DMS 273 treated with DMSO at 0.1 percent for 48 hours (cell line): Measurements from ENCODE around the gene CSPG4.
"Not testable (repeated sequence)": the region's sequence is repeated elsewhere in the genome, so short reads cannot be mapped to it uniquely, and the experiment has no call there.

Experiments
- DNase-seq: peaks from one replicate; lab custom pipeline; 2025; lab: John Stamatoyannopoulos, UW

The CSPG4 gene, protein sequence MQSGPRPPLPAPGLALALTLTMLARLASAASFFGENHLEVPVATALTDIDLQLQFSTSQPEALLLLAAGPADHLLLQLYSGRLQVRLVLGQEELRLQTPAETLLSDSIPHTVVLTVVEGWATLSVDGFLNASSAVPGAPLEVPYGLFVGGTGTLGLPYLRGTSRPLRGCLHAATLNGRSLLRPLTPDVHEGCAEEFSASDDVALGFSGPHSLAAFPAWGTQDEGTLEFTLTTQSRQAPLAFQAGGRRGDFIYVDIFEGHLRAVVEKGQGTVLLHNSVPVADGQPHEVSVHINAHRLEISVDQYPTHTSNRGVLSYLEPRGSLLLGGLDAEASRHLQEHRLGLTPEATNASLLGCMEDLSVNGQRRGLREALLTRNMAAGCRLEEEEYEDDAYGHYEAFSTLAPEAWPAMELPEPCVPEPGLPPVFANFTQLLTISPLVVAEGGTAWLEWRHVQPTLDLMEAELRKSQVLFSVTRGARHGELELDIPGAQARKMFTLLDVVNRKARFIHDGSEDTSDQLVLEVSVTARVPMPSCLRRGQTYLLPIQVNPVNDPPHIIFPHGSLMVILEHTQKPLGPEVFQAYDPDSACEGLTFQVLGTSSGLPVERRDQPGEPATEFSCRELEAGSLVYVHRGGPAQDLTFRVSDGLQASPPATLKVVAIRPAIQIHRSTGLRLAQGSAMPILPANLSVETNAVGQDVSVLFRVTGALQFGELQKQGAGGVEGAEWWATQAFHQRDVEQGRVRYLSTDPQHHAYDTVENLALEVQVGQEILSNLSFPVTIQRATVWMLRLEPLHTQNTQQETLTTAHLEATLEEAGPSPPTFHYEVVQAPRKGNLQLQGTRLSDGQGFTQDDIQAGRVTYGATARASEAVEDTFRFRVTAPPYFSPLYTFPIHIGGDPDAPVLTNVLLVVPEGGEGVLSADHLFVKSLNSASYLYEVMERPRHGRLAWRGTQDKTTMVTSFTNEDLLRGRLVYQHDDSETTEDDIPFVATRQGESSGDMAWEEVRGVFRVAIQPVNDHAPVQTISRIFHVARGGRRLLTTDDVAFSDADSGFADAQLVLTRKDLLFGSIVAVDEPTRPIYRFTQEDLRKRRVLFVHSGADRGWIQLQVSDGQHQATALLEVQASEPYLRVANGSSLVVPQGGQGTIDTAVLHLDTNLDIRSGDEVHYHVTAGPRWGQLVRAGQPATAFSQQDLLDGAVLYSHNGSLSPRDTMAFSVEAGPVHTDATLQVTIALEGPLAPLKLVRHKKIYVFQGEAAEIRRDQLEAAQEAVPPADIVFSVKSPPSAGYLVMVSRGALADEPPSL (N-terminal part only)

GRCh38 chr15:75712668-75713337, at the start of gene CSPG4:
Gene CSPG4, minus strand, starts transcription at chr15:75712848. Its CDS starts 93 bp downstream, at chr15:75712755.
- DNase-seq: no peak

- DNase-seq: not testable (repeated sequence)
These were observed 49.7 kb upstream of the CSPG4 start for GRCh38 chr15:75762357-75762718.

GRCh38 chr15:75761446-75762356, 49.1 kb upstream of the CSPG4 start:
- no peak for DNase-seq

DNA sequence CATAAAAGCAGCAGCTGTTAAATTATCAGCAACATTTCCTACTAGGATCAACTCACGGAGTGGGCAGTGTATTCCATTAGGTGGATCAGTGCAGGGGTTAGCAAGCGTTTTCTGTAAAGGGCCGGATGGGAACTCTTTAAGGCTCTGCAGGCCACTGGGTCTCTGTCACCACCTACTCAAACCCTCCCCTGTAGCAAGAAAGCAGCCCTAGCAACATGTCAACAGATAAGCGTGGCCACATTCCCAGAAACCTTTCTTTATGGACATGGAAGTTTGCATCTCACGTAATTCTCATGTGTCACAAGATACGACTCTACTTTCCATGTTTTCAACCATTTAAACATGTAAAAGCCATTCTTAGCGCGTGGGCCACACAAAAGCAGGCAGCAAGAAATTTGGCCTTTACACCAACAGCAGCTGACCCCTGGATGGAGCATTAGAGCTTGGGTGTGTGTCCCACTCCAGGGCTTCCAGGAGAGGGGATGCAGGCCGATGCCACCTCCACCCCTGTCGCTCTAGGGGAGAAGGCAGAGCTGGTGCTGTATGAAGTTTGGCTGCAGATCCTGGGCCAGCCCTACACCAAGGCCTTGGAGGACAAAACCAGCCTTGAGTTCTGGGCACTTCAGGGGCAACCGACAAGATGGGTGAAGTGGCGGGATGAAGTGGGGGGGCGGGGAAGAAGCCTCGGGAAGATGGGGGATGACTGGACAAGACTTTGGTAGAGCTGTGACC, 48.2 kb upstream of the CSPG4 start:
- no peak for DNase-seq

GRCh38 chr15:75760131-75760520, 47.5 kb upstream of the CSPG4 start:
- not testable (repeated sequence) for DNase-seq

DNA sequence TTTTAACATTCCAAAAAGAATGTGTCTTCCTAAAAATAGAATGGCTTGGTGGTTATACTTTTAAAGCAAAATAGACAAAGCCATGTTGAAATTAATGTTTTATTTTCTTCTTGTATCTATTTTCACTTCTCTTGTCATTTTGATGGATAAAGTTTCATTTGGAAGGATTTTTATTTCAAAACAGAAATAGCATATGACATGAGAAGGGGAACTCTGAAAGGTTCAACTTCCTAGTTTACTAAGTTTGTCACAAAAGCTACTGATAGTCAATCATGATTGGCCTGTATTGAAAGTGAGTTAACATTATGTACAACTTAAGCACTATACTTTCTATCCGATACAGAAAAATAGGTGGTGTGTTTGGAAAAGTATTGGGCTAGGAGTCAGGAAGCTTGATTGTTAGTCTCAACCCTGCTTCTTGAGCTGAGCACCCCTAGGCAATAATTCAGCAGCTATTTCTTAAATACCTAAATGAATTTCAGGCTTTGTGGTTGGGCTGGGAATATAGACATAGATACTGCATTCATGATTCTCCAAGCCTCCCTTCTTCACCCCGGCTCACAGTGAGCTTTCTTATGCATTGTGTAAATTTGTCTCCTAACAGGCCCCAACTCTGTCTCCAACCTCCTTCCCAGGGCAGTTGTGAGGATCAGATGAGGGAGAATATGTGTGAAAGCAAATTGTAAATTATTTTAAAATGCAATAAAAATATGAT, 46.9 kb upstream of the CSPG4 start:
- no peak for DNase-seq

- DNase-seq: peak; percentile 70
These were observed 45.6 kb upstream of the CSPG4 start for GRCh38 chr15:75758071-75758872.

- DNase-seq: not testable (repeated sequence)
These were observed 42.2 kb upstream of the CSPG4 start for GRCh38 chr15:75754871-75755270.

- no peak for DNase-seq
These were observed 40.5 kb upstream of the CSPG4 start for GRCh38 chr15:75753145-75753544.

DNA sequence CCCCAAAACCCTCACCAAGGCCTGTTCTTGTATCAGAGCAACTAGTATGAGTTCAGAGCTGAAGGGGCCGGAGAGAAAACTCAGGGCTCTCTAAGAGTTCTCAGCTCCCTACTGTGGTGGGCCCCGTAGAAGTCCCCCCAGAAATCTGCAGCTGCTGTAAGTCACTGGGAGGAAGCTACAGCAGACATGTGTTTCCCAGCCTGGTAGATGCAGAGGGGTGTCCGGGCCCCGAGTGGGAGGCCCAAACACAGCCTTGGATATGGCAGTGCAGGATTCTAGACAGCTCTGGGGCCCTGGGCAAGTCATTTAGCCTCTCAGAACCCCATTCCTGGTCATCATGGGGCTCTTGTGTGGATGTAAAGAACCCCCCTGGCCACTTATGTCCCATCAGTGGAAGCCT, 39.2 kb upstream of the CSPG4 start:
- no peak for DNase-seq

- no peak for DNase-seq
These were observed 38.6 kb upstream of the CSPG4 start for GRCh38 chr15:75751116-75751875.

- DNase-seq: no peak
These were observed 37.8 kb upstream of the CSPG4 start for GRCh38 chr15:75750261-75751050.

- no peak for DNase-seq
These were observed 37.2 kb upstream of the CSPG4 start for GRCh38 chr15:75749820-75750219.

DNA sequence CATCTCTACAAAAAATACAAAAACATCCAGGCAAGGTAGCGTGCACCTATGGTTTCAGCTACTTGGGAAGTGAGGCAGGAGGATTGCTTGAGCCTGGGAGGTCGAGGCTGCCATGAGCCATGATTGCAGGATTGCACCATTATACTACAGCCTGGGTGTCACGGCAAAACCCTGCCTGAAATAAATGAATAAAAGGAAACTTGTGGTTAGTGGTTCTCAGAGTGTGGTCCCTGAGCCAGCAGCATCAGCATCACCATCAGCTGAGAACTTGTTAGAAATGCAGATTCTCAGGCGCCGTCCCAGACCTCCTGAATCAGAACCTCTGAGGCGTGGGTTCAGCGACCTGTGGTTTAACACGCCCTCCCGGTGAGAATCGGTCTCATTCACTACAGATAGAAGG, 36.2 kb upstream of the CSPG4 start:
- not testable (repeated sequence) for DNase-seq

DNA sequence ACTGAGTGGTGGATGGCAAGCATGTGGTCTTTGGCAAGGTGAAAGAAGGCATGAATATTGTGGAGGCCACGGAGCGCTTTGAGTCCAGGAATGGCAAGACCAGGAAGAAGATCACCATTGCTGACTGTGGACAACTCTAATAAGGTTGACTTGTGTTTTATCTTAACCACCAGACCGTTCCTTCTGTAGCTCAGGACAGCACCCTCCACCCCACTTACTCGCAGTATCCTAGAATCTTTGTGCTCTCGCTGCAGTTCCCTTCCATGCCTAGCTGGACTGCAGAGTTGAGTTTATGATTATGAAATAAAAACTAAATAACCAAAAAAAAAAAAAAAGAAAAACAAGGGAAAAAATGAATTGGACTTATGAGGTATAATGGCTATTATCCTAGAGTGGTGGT, 34.5 kb upstream of the CSPG4 start:
- DNase-seq: not testable (repeated sequence)

DNA sequence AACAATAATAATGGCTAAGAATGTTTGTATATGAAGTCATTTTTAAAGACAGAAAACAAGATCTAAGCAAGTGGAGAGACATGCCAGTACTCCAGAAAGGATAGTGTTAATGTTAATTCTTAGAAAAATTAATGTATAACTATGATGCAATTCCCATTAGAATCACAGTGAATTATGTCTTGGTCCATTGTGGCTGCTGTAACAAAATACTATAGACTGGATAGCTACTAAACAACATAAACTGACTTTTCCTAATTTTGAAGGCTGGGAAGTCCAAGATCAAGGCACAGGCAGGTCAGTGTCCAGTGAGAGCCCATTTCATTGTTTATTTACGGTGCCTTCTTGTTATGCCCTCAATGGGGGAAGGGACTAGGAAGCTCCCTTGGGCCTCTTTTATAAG, 32.7 kb upstream of the CSPG4 start:
- no peak for DNase-seq

DNA sequence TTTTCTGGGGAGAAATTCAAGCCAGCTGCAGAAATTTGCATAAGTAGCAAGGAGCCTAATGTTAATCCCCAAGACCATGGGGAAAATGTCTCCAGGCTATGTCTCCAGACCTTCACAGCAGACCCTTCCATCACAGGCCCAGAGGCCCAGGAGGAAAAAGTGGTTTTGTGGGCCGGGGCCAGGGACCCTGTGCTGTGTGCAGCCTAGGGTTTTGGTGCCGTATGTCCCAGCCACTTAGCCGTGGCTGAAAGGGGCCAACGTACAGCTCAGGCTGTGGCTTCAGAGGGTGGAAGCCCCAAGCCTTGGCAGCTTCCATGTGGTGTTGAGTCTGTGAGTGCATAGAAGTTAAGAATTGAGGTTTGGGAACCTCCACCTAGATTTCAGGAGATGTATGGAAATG, 29.7 kb upstream of the CSPG4 start:
- not testable (repeated sequence) for DNase-seq
